ENCODE data around the gene FTO. TPM values are rescaled to one million over a fixed set of nuclear protein-coding genes. Genes with fewer than 3 reads are reported as not detected.

The FTO gene
- total RNA-seq, 1 donor from 2014 or later = 85.1 TPM

- no peak for TF ChIP-seq CTCF (conservative IDR thresholded peaks at IDR 0.05)
- peaks cover 16% of the 10 kb centered on the region for H3K4me1 Mint-ChIP-seq (ENCODE audit: unreplicated experiment)
- no peaks in the 10 kb centered on the region for H3K9me3 Mint-ChIP-seq
- H3K4me3 Mint-ChIP-seq = no peak overlapping the region
- no peak overlapping the region for H3K27ac Mint-ChIP-seq
- H3K36me3 Mint-ChIP-seq = peaks cover 12% of the 10 kb centered on the region
- DNase-seq (ENCODE audit: extremely low spot score, unreplicated experiment) = no peak
- H3K27me3 Mint-ChIP-seq = no peaks in the 10 kb centered on the region
Observed at GRCh38 chr16:54000361-54000760, 296.4 kb downstream of the FTO start.

- H3K36me3 Mint-ChIP-seq = peaks cover 13% of the 10 kb centered on the region
- H3K27ac Mint-ChIP-seq = no peak overlapping the region
- TF ChIP-seq CTCF (conservative IDR thresholded peaks at IDR 0.05) = no peak
- no peaks in the 10 kb centered on the region for H3K4me1 Mint-ChIP-seq (ENCODE audit: unreplicated experiment)
- H3K4me3 Mint-ChIP-seq = no peak overlapping the region
- no peaks in the 10 kb centered on the region for H3K9me3 Mint-ChIP-seq
- H3K27me3 Mint-ChIP-seq = no peaks in the 10 kb centered on the region
- DNase-seq (ENCODE audit: extremely low spot score, unreplicated experiment) = no peak
Observed at GRCh38 chr16:54006693-54007092, 302.7 kb downstream of the FTO start.

DNA sequence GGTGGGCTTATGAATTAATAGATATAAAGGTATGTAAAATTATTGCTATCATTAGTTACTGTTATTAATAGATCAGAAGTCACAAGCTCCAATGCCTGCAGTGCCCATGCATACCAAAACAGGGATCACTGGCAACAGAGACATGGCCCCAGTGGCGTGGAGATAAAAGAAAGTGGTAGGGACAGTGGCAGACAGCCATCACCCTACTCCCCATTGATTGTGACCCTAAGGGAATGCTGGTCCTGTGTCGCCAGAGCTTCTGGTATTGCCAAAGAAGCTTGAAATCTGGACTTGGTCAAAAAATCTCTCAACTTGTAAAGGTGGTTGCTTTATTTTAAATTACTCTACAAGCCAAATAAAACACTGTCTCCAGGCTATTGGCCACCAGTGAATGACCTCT, 303.5 kb downstream of the FTO start:
- no peak overlapping the region for H3K4me3 Mint-ChIP-seq
- H3K36me3 Mint-ChIP-seq = peaks cover 15% of the 10 kb centered on the region
- H3K9me3 Mint-ChIP-seq = peaks cover 6% of the 10 kb centered on the region
- H3K4me1 Mint-ChIP-seq (ENCODE audit: unreplicated experiment) = no peaks in the 10 kb centered on the region
- H3K27ac Mint-ChIP-seq = no peak overlapping the region
- no peak for TF ChIP-seq CTCF (conservative IDR thresholded peaks at IDR 0.05)
- DNase-seq (ENCODE audit: extremely low spot score, unreplicated experiment) = no peak
- H3K27me3 Mint-ChIP-seq = no peaks in the 10 kb centered on the region

- peaks cover 29% of the 10 kb centered on the region for H3K36me3 Mint-ChIP-seq
- TF ChIP-seq CTCF (conservative IDR thresholded peaks at IDR 0.05) = no peak
- H3K9me3 Mint-ChIP-seq = peaks cover 20% of the 10 kb centered on the region
- H3K4me1 Mint-ChIP-seq (ENCODE audit: unreplicated experiment) = no peaks in the 10 kb centered on the region
- no peak overlapping the region for H3K27ac Mint-ChIP-seq
- H3K27me3 Mint-ChIP-seq = no peaks in the 10 kb centered on the region
- DNase-seq (ENCODE audit: extremely low spot score, unreplicated experiment) = no peak
- no peak overlapping the region for H3K4me3 Mint-ChIP-seq
Observed at GRCh38 chr16:54009464-54010176, 305.7 kb downstream of the FTO start.

DNA sequence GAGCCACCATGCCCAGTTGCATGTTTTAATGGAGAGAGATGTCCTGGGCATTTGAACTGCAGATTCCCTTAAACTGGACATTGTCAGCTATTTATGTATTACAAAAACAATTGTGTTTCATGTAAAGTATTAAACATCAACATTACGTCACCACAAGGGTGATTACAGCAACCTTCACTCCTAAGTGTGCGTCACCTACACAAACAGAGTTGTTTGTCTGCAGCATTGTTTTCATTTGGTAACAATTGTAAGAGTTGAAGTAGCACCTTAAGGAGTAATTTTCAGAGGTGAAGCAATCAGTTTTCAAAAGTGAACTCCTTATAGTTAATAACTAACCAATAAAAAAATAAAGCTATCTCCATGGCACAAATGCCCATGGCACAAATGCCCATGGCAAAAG, 311.2 kb downstream of the FTO start:
- Mint-ChIP-seq H3K4me1 (ENCODE audit: unreplicated experiment) (no peaks in the 10 kb centered on the region), H3K27me3 (no peaks in the 10 kb centered on the region), H3K36me3 (peaks cover 32% of the 10 kb centered on the region), H3K9me3 (peaks cover 20% of the 10 kb centered on the region), H3K27ac (no peak overlapping the region), H3K4me3 (no peak overlapping the region)
- no peak for TF ChIP-seq CTCF (conservative IDR thresholded peaks at IDR 0.05)
- no peak for DNase-seq (ENCODE audit: extremely low spot score, unreplicated experiment)

Data from type B pancreatic cell (in vitro differentiated cells).